ENCODE data around the gene SORT1. TPM values are rescaled to one million over a fixed set of nuclear protein-coding genes. Genes with fewer than 3 reads are reported as not detected.

The SORT1 gene
- total RNA-seq, 1 donor from 2014 or later, result 0.20 TPM

DNA sequence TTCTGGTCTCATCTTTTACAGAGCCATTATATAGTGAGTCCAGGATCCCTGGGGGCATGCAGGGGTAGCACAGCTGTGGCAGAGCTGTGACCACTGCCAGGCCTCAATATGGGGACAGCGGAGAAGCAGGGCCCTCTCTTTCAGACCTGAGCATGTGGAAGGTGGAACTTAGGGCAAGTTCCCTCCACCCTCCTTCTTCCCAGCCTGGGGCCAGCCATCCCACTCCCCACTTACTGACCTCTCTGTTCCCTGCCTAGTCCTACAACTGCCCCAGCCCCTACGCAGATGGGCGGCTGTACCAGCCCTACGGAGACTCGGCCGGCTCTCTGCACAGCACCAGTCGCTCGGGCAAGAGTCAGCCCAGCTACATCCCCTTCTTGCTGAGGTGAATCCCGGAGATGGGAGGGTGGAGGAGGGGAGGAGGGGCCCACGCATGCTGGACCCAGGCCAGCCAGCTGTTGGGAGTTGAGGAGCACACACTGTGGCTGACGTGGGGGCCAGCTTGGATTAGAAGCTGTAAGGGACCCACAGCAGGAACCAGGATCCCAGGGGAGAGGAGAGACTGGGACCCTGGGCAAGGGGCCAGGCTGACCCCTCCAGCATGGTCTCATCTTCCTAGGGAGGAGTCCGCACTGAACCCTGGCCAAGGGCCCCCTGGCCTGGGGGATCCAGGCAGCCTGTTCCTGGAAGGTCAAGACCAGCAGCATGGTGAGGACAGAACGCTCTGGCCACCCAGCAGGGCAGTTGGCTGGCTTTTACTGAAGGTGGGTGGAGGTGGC lies 125.5 kb downstream of the SORT1 start:
- H3K36me3 Mint-ChIP-seq (ENCODE audit: low read depth), result no peaks in the 10 kb centered on the region
- no peaks in the 10 kb centered on the region for H3K27me3 Mint-ChIP-seq
- ATAC-seq (ENCODE audit: low read depth) (no peak), DNase-seq (no peak)
- H3K4me3 Mint-ChIP-seq, result no peak overlapping the region
- TF ChIP-seq, protein P1, sequence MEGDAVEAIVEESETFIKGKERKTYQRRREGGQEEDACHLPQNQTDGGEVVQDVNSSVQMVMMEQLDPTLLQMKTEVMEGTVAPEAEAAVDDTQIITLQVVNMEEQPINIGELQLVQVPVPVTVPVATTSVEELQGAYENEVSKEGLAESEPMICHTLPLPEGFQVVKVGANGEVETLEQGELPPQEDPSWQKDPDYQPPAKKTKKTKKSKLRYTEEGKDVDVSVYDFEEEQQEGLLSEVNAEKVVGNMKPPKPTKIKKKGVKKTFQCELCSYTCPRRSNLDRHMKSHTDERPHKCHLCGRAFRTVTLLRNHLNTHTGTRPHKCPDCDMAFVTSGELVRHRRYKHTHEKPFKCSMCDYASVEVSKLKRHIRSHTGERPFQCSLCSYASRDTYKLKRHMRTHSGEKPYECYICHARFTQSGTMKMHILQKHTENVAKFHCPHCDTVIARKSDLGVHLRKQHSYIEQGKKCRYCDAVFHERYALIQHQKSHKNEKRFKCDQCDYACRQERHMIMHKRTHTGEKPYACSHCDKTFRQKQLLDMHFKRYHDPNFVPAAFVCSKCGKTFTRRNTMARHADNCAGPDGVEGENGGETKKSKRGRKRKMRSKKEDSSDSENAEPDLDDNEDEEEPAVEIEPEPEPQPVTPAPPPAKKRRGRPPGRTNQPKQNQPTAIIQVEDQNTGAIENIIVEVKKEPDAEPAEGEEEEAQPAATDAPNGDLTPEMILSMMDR (IDR thresholded peaks at IDR 0.05), result no peak
- intact Hi-C loops (cut with micrococcal nuclease), result no loop called here
- CTCF ChIA-PET, result no interaction called here
- H3K4me1 Mint-ChIP-seq, result peaks cover under 1% of the 10 kb centered on the region
- no peak overlapping the region for H3K27ac Mint-ChIP-seq
- H3K9me3 Mint-ChIP-seq, result no peaks in the 10 kb centered on the region
- POLR2A ChIA-PET, result no interaction called here

GRCh38 chr1:109271458-109271857 lies 126.3 kb downstream of the SORT1 start:
- no peak for DNase-seq
- TF ChIP-seq, protein P1 (IDR thresholded peaks at IDR 0.05), result no peak
- ChIA-PET POLR2A (no interaction called here), CTCF (no interaction called here)
- ATAC-seq (ENCODE audit: low read depth), result no peak
- H3K4me1 Mint-ChIP-seq, result no peaks in the 10 kb centered on the region
- H3K4me3 Mint-ChIP-seq, result no peak overlapping the region
- no peaks in the 10 kb centered on the region for H3K27me3 Mint-ChIP-seq
- no peak overlapping the region for H3K27ac Mint-ChIP-seq
- H3K36me3 Mint-ChIP-seq (ENCODE audit: low read depth), result no peaks in the 10 kb centered on the region
- intact Hi-C loops (cut with micrococcal nuclease), result no loop called here
- H3K9me3 Mint-ChIP-seq, result no peaks in the 10 kb centered on the region

DNA sequence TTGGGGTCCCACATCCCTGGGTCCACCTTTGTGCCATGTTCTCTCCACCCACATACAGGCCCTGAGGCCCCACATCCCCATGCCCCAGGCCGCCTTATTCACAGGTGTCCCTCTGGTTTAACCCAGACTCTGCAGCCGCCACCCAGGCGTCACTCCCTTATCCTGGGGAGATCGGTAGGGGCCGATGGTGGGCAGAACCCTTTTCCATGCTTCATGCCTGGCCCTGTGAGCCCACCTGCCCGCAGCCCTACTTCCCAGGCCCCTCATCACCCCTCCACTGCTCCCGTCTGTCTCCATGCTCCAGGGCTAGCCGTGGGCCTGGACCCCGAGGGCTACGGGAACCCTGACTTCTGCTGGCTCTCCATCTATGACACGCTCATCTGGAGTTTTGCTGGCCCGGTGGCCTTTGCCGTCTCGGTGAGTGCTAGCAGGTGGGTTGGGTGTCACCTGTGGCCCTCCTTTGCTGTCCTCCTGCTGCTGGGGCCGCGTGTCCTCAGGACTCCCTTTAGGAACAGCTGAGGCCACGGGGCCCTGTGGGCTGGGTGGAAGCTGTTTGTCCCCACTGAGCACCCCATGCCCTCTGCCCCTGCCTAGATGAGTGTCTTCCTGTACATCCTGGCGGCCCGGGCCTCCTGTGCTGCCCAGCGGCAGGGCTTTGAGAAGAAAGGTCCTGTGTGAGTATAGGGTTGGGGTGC lies 126.9 kb downstream of the SORT1 start:
- TF ChIP-seq, protein P1 (IDR thresholded peaks at IDR 0.05), result no peak
- H3K36me3 Mint-ChIP-seq (ENCODE audit: low read depth), result no peaks in the 10 kb centered on the region
- H3K4me1 Mint-ChIP-seq, result no peaks in the 10 kb centered on the region
- ATAC-seq (ENCODE audit: low read depth) (no peak), DNase-seq (no peak)
- no peak overlapping the region for H3K27ac Mint-ChIP-seq
- CTCF ChIA-PET, result no interaction called here
- intact Hi-C loops (cut with micrococcal nuclease), result no loop called here
- no peaks in the 10 kb centered on the region for H3K27me3 Mint-ChIP-seq
- H3K9me3 Mint-ChIP-seq, result no peaks in the 10 kb centered on the region
- H3K4me3 Mint-ChIP-seq, result no peak overlapping the region
- POLR2A ChIA-PET, result no interaction called here

DNA sequence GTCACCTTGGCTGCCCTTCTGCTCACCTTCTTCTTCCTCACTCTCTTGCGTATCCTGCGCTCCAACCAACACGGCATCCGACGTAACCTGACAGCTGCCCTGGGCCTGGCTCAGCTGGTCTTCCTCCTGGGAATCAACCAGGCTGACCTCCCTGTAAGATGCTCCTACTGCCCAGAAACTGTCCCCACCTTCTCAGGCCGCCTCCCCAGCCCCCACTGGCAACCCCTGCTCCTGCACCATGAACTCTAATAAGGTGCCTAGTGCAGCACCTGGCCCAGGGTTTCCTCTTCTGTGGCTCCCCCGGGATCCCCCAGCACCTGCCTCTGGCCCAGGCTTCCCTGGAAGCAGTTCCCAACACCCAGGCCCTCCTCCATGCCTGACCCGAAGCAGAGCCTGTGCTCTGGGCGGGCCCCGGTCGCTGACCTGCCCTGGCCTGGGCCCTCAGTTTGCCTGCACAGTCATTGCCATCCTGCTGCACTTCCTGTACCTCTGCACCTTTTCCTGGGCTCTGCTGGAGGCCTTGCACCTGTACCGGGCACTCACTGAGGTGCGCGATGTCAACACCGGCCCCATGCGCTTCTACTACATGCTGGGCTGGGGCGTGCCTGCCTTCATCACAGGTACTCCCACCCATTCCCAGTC lies 127.6 kb downstream of the SORT1 start:
- no peak overlapping the region for H3K4me3 Mint-ChIP-seq
- TF ChIP-seq, protein P1 (IDR thresholded peaks at IDR 0.05), result no peak
- DNase-seq (no peak), ATAC-seq (ENCODE audit: low read depth) (no peak)
- intact Hi-C loops (cut with micrococcal nuclease), result no loop called here
- H3K4me1 Mint-ChIP-seq, result no peaks in the 10 kb centered on the region
- H3K27me3 Mint-ChIP-seq, result no peaks in the 10 kb centered on the region
- CTCF ChIA-PET, result no interaction called here
- H3K36me3 Mint-ChIP-seq (ENCODE audit: low read depth), result no peaks in the 10 kb centered on the region
- H3K9me3 Mint-ChIP-seq, result no peaks in the 10 kb centered on the region
- POLR2A ChIA-PET, result no interaction called here
- no peak overlapping the region for H3K27ac Mint-ChIP-seq
